NCI-H2227 (cell line): ENCODE data around the gene NUCB2.

ENCODE experiments used
- DNase-seq: peaks from one replicate; lab custom pipeline; 2025; ENCODE audit not compliant: unreplicated experiment; lab: John Stamatoyannopoulos, UW

Gene NUCB2

GRCh38 chr11:17379383-17380180 is 103.0 kb downstream of the NUCB2 start:
- no peak for DNase-seq

- no peak for DNase-seq
Measured at GRCh38 chr11:17381156-17381555, 104.6 kb downstream of the NUCB2 start.
